Naive thymus-derived CD4-positive, alpha-beta T cell (primary cell): ENCODE measurements around the gene MAGEB4. TPM values are rescaled to one million over a fixed set of nuclear protein-coding genes. Genes with fewer than 3 reads are reported as not detected.

ENCODE experiments used
- ATAC-seq: fragments of 150-1000 bp; cut with Tn5 transposase; 2 replicates; pipeline ENCODE4 v1.10.0; 2021; ENCODE audit warnings: mild to moderate bottlenecking, moderate library complexity
- CTCF ChIA-PET: fragments of 350-600 bp; sonication (Branson Sonifier 250); formaldehyde crosslinking; loops from one replicate; lab custom pipeline; 2021; ENCODE audit warnings: antibody characterized with exemption; lab: Charles Lee
- POLR2A ChIA-PET: fragments of 350-600 bp; sonication (Branson Sonifier 250); formaldehyde crosslinking; loops from one replicate; lab custom pipeline; 2021; ENCODE audit warnings: antibody characterized with exemption, inconsistent platforms; lab: Charles Lee
- DNase-seq, 9 donors: peaks; one replicate each; pipeline versions ENCODE4 v3.0.0 to v3.0.0-alpha.2; 2020 to 2022; ENCODE audit warnings: mixed read lengths in 1 of 9
- H3K27ac ChIP-seq: one replicate; pipeline ENCODE4 v1.7.0; 2013; ENCODE audit warnings: mild to moderate bottlenecking, low read depth, low read length, moderate library complexity
- H3K27me3 ChIP-seq, 2 donors: one replicate each; pipeline ENCODE4 v1.7.0; 2013; ENCODE audit warnings: low read length in 2 of 2, mild to moderate bottlenecking in 2 of 2, moderate library complexity in 2 of 2; ENCODE audit not compliant: control insufficient read depth in 2 of 2, insufficient read depth in 2 of 2
- H3K36me3 ChIP-seq, 3 experiments: 1 replicate in 2 of 3; 2 replicates in 1 of 3; pipeline ENCODE4 v1.7.0; 2013; ENCODE audit warnings: low read length in 3 of 3, mild to moderate bottlenecking in 3 of 3, moderate library complexity in 1 of 3; ENCODE audit not compliant: insufficient read depth in 3 of 3, control insufficient read depth in 2 of 3
- H3K4me1 ChIP-seq, 2 donors: one replicate each; pipeline ENCODE4 v1.7.0; 2013; ENCODE audit warnings: low read length in 2 of 2, mild to moderate bottlenecking in 2 of 2, moderate library complexity in 1 of 2; ENCODE audit not compliant: control insufficient read depth in 2 of 2, insufficient read depth in 2 of 2
- H3K4me3 ChIP-seq: 2 replicates; pipeline ENCODE4 v1.7.0; 2013; ENCODE audit warnings: mild to moderate bottlenecking, low read length
- H3K9me3 ChIP-seq, 3 experiments: 1 replicate in 2 of 3; 2 replicates in 1 of 3; pipeline ENCODE4 v1.7.0; 2013; ENCODE audit warnings: low read length in 3 of 3; ENCODE audit not compliant: control insufficient read depth in 2 of 3
- H3K27ac Mint-ChIP-seq, 9 donors: one replicate each; pipeline ENCODE4 v1.8.0; 2020 to 2022; ENCODE audit warnings: mixed read lengths in 9 of 9, mild to moderate bottlenecking in 8 of 9, moderate library complexity in 5 of 9, inconsistent platforms in 2 of 9
- H3K27me3 Mint-ChIP-seq, 5 donors: one replicate each; pipeline ENCODE4 v1.8.0; 2021 to 2022; ENCODE audit warnings: mixed read lengths in 5 of 5, mild to moderate bottlenecking in 1 of 5
- H3K36me3 Mint-ChIP-seq, 5 donors: one replicate each; pipeline ENCODE4 v1.8.0; 2020 to 2022; ENCODE audit warnings: mixed read lengths in 5 of 5, mild to moderate bottlenecking in 3 of 5, inconsistent platforms in 1 of 5
- H3K4me1 Mint-ChIP-seq, 7 donors: one replicate each; pipeline ENCODE4 v1.8.0; 2020 to 2022; ENCODE audit warnings: mixed read lengths in 7 of 7, mild to moderate bottlenecking in 3 of 7, inconsistent platforms in 1 of 7
- H3K4me3 Mint-ChIP-seq, 10 donors: one replicate each; pipeline ENCODE4 v1.8.0; 2020 to 2022; ENCODE audit warnings: mild to moderate bottlenecking in 10 of 10, mixed read lengths in 10 of 10, moderate library complexity in 6 of 10, inconsistent platforms in 2 of 10
- H3K9me3 Mint-ChIP-seq, 11 donors: one replicate each; pipeline ENCODE4 v1.8.0; 2020 to 2022; ENCODE audit warnings: mixed read lengths in 11 of 11, mild to moderate bottlenecking in 4 of 11, inconsistent platforms in 1 of 11, moderate library complexity in 1 of 11
- intact Hi-C, 2 donors: fragments of 100-400 bp; cut with micrococcal nuclease; formaldehyde crosslinking; loops; one replicate each; pipeline ENCODE4 v1.15.1; 2023
- polyA plus RNA-seq, 2 donors: library from polyadenylated mRNA; unstranded; fragments of 300-500 nt; fragmentation: Illumina TruSeq; gene quantifications; one replicate each; pipeline ENCODE4 v1.2.3, GENCODE V29; 2021
- total RNA-seq, 6 experiments: library from RNA in 5 of 6; stranded (reverse) in 5 of 6; gene quantifications; 1 replicate in 5 of 6; 2 replicates in 1 of 6; pipeline ENCODE4 v1.2.3 and lab custom pipeline; 2021 to 2026

Gene MAGEB4
- total and polyA plus RNA-seq, 7 experiments from 2014 or later: not detected

GRCh38 chrX:30253257-30253656 is 11.5 kb downstream of the MAGEB4 start:
- Histone ChIP-seq H3K9me3 (no peaks in the 10 kb centered on the region), H3K4me1 (no peaks in the 10 kb centered on the region), H3K36me3 (no peaks in the 10 kb centered on the region), H3K27me3 (no peaks in the 10 kb centered on the region), H3K4me3 (no peak overlapping the region), H3K27ac (no peak overlapping the region)
- DNase-seq (no peak), ATAC-seq (no peak)
- H3K27me3 Mint-ChIP-seq: no peaks in the 10 kb centered on the region
- intact Hi-C loops: no loop called here
- ChIA-PET POLR2A (no interaction called here), CTCF (no interaction called here)
- H3K27ac Mint-ChIP-seq: no peak overlapping the region
- no peak overlapping the region for H3K4me3 Mint-ChIP-seq
- H3K9me3 Mint-ChIP-seq: peaks cover 0 to 12% (median 0%) of the 10 kb centered on the region in 11 donors
- no peaks in the 10 kb centered on the region for H3K4me1 Mint-ChIP-seq
- H3K36me3 Mint-ChIP-seq: peaks cover 0 to 4% (median 0%) of the 10 kb centered on the region in 5 donors

GRCh38 chrX:30259927-30260326 is 18.1 kb downstream of the MAGEB4 start:
- no peak for DNase-seq
- H3K27ac Mint-ChIP-seq: no peak overlapping the region
- H3K4me3 Mint-ChIP-seq: no peak overlapping the region
- no peaks in the 10 kb centered on the region for H3K4me1 ChIP-seq
- H3K36me3 ChIP-seq: no peaks in the 10 kb centered on the region
- no peaks in the 10 kb centered on the region for H3K27me3 Mint-ChIP-seq
- H3K4me3 ChIP-seq: no peak overlapping the region
- no peaks in the 10 kb centered on the region for H3K4me1 Mint-ChIP-seq
- ChIA-PET POLR2A (no interaction called here), CTCF (no interaction called here)
- intact Hi-C loops: no loop called here
- H3K36me3 Mint-ChIP-seq: peaks cover 0 to 4% (median 0%) of the 10 kb centered on the region in 5 donors
- no peaks in the 10 kb centered on the region for H3K27me3 ChIP-seq
- no peak overlapping the region for H3K27ac ChIP-seq
- H3K9me3 Mint-ChIP-seq: peaks cover 0 to 10% (median 1%) of the 10 kb centered on the region in 11 donors
- H3K9me3 ChIP-seq: no peaks in the 10 kb centered on the region
- no peak for ATAC-seq

GRCh38 chrX:30261012-30261411 is 19.2 kb downstream of the MAGEB4 start:
- H3K4me3 ChIP-seq: no peak overlapping the region
- no peaks in the 10 kb centered on the region for H3K4me1 ChIP-seq
- ATAC-seq: no peak
- Mint-ChIP-seq H3K4me3 (no peak overlapping the region), H3K4me1 (no peaks in the 10 kb centered on the region), H3K27me3 (peaks cover 0 to 6% (median 0%) of the 10 kb centered on the region in 5 donors), H3K36me3 (peaks cover 0 to 3% (median 0%) of the 10 kb centered on the region in 5 donors), H3K9me3 (peaks cover 0 to 5% (median 0%) of the 10 kb centered on the region in 11 donors), H3K27ac (no peak overlapping the region)
- POLR2A ChIA-PET: no interaction called here
- CTCF ChIA-PET: no interaction called here
- H3K27ac ChIP-seq: no peak overlapping the region
- DNase-seq: no peak
- H3K27me3 ChIP-seq: no peaks in the 10 kb centered on the region
- intact Hi-C loops: no loop called here
- no peaks in the 10 kb centered on the region for H3K9me3 ChIP-seq
- no peaks in the 10 kb centered on the region for H3K36me3 ChIP-seq

DNA sequence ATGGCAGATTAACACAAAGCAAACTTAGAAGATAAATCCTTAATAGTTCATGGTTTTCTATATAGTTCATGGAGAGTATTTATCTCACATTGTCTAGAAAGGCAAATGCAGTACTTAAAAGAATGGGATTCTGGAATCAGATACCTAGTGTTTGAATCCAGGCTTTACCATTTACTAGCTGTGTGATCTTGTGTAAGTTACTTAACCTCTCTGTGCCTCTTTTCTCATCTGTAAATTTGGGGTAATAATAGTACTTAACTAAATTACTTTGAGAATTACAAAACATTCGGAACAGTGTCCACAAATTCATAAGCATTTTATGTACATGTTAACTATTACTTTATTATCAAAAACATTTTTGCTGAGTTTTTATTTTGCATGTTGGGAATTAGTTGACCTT is 21.0 kb downstream of the MAGEB4 start:
- no peaks in the 10 kb centered on the region for H3K4me1 ChIP-seq
- POLR2A ChIA-PET: no interaction called here

GRCh38 chrX:30270639-30271038 is 28.8 kb downstream of the MAGEB4 start:
- POLR2A ChIA-PET: no interaction called here
- no peaks in the 10 kb centered on the region for H3K36me3 Mint-ChIP-seq
- no peak overlapping the region for H3K27ac Mint-ChIP-seq
- H3K4me3 Mint-ChIP-seq: no peak overlapping the region
- Histone ChIP-seq H3K36me3 (no peaks in the 10 kb centered on the region), H3K4me1 (no peaks in the 10 kb centered on the region), H3K4me3 (no peak overlapping the region), H3K27me3 (no peaks in the 10 kb centered on the region), H3K9me3 (no peaks in the 10 kb centered on the region), H3K27ac (no peak overlapping the region)
- intact Hi-C loops: no loop called here
- peaks cover 0 to 5% (median 0%) of the 10 kb centered on the region in 11 donors for H3K9me3 Mint-ChIP-seq
- DNase-seq (no peak), ATAC-seq (no peak)
- no peaks in the 10 kb centered on the region for H3K4me1 Mint-ChIP-seq
- H3K27me3 Mint-ChIP-seq: peaks cover 0 to 14% (median 0%) of the 10 kb centered on the region in 5 donors
- CTCF ChIA-PET: no interaction called here

More for the DNA sequence above, 21.0 kb downstream of the MAGEB4 start:
- no peak for ATAC-seq
- no peak overlapping the region for H3K27ac ChIP-seq
- H3K27me3 ChIP-seq: no peaks in the 10 kb centered on the region
- intact Hi-C loops: no loop called here
- no peak for DNase-seq
- H3K4me1 Mint-ChIP-seq: no peaks in the 10 kb centered on the region
- no peak overlapping the region for H3K27ac Mint-ChIP-seq
- CTCF ChIA-PET: no interaction called here
- peaks cover 0 to 5% (median 0%) of the 10 kb centered on the region in 11 donors for H3K9me3 Mint-ChIP-seq
- H3K9me3 ChIP-seq: no peaks in the 10 kb centered on the region
- no peaks in the 10 kb centered on the region for H3K36me3 Mint-ChIP-seq
- H3K27me3 Mint-ChIP-seq: peaks cover 0 to 6% (median 0%) of the 10 kb centered on the region in 5 donors
- no peaks in the 10 kb centered on the region for H3K36me3 ChIP-seq
- no peak overlapping the region for H3K4me3 Mint-ChIP-seq
- no peak overlapping the region for H3K4me3 ChIP-seq

DNA sequence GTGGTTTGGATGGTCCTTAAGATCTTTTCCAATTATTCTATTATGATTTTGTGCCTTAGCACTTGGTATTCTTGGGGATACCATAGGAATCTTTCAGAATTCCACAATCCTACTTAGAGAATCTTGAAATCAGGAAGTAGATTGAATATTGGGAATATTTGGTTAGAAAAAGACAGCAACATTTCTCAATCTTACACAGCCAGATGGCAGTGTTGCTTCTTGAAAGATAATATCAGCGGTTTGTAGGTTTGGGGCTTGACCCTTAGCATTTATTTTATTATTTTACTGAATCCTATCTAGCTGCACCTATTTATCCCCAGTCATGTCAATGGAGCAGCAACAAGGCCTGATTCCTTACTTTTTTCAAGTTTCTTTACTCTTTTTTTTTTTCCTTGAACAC is 33.7 kb downstream of the MAGEB4 start:
- intact Hi-C loops: loop anchor here in 1 of 2 donors (5.0 kb wide), 1 partner anchor 227 kb away; no protein-coding TSS in a partner anchor
- H3K27me3 Mint-ChIP-seq: no peaks in the 10 kb centered on the region
- H3K27ac Mint-ChIP-seq: no peak overlapping the region
- Histone ChIP-seq H3K9me3 (no peaks in the 10 kb centered on the region), H3K36me3 (no peaks in the 10 kb centered on the region), H3K27ac (no peak overlapping the region), H3K27me3 (no peaks in the 10 kb centered on the region), H3K4me1 (no peaks in the 10 kb centered on the region), H3K4me3 (no peak overlapping the region)
- ChIA-PET CTCF (no interaction called here), POLR2A (no interaction called here)
- no peak for ATAC-seq
- H3K9me3 Mint-ChIP-seq: peaks cover 0 to 2% (median 0%) of the 10 kb centered on the region in 11 donors
- H3K4me1 Mint-ChIP-seq: peaks cover 0 to 14% (median 7%) of the 10 kb centered on the region in 7 donors
- no peaks in the 10 kb centered on the region for H3K36me3 Mint-ChIP-seq
- no peak overlapping the region for H3K4me3 Mint-ChIP-seq
- no peak for DNase-seq

- H3K4me3 Mint-ChIP-seq: no peak overlapping the region
- DNase-seq: no peak
- Histone ChIP-seq H3K27me3 (no peaks in the 10 kb centered on the region), H3K36me3 (no peaks in the 10 kb centered on the region), H3K9me3 (no peaks in the 10 kb centered on the region), H3K4me1 (no peaks in the 10 kb centered on the region), H3K27ac (no peak overlapping the region), H3K4me3 (no peak overlapping the region)
- intact Hi-C loops: loop anchor here in 1 of 2 donors (5.0 kb wide), 1 partner anchor 224 kb away; no protein-coding TSS in a partner anchor
- H3K9me3 Mint-ChIP-seq: peaks cover 0 to 2% (median 0%) of the 10 kb centered on the region in 11 donors
- H3K27ac Mint-ChIP-seq: no peak overlapping the region
- no peaks in the 10 kb centered on the region for H3K36me3 Mint-ChIP-seq
- ChIA-PET CTCF (no interaction called here), POLR2A (no interaction called here)
- H3K27me3 Mint-ChIP-seq: no peaks in the 10 kb centered on the region
- peaks cover 0 to 22% (median 7%) of the 10 kb centered on the region in 7 donors for H3K4me1 Mint-ChIP-seq
- ATAC-seq: no peak
Measured at GRCh38 chrX:30278365-30278764, 36.6 kb downstream of the MAGEB4 start.
